Osteoblast (primary cell): ENCODE data around the gene DPP4. TPM values are rescaled to one million over a fixed set of nuclear protein-coding genes. Genes with fewer than 3 reads are reported as not detected.

Source experiments
- DNase-seq: peaks from one replicate; pipeline ENCODE4 v3.0.0; 2011; ENCODE audit warnings: low spot score, mixed read lengths; ENCODE audit not compliant: insufficient read length; ENCODE audit errors: missing footprints
- H2AFZ ChIP-seq: 2 replicates; pipeline ENCODE4 v1.6.0; 2011; ENCODE audit warnings: mild to moderate bottlenecking, low read length
- H3K27ac ChIP-seq: 2 replicates; pipeline ENCODE4 v1.5.1; 2011; ENCODE audit warnings: mild to moderate bottlenecking, low read depth, low read length, moderate library complexity
- H3K27me3 ChIP-seq: 2 replicates; pipeline ENCODE4 v1.6.0; 2012; ENCODE audit warnings: mild to moderate bottlenecking, control low read depth, inconsistent platforms, low read length, moderate library complexity; ENCODE audit not compliant: insufficient read depth
- H3K36me3 ChIP-seq: 2 replicates; pipeline ENCODE4 v1.5.1; 2011; ENCODE audit warnings: mild to moderate bottlenecking, low read length, control low read depth, moderate library complexity; ENCODE audit not compliant: insufficient read depth
- H3K4me1 ChIP-seq: 2 replicates; pipeline ENCODE4 v1.5.1; 2011; ENCODE audit warnings: mild to moderate bottlenecking, low read length, control low read depth, moderate library complexity; ENCODE audit not compliant: insufficient read depth
- H3K4me2 ChIP-seq: 2 replicates; pipeline ENCODE4 v1.6.0; 2011; ENCODE audit warnings: mild to moderate bottlenecking, low read length; ENCODE audit not compliant: insufficient read depth
- H3K4me3 ChIP-seq: fragments of 200-600 bp; sonication (generic); 3 replicates; pipeline ENCODE4 v1.5.1; 2012; ENCODE audit warnings: mild to moderate bottlenecking, low read length, inconsistent platforms; ENCODE audit not compliant: insufficient read depth
- H3K79me2 ChIP-seq: 2 replicates; pipeline ENCODE4 v1.6.0; 2012; ENCODE audit warnings: mild to moderate bottlenecking, low read length, control low read depth, inconsistent platforms; ENCODE audit not compliant: insufficient read depth
- H3K9me3 ChIP-seq: 2 replicates; pipeline ENCODE4 v1.5.1; 2011; ENCODE audit warnings: low read depth, low read length, control low read depth
- H4K20me1 ChIP-seq: 2 replicates; pipeline ENCODE4 v1.6.0; 2012; ENCODE audit warnings: mild to moderate bottlenecking, low read length, control low read depth; ENCODE audit not compliant: insufficient read depth
- CTCF ChIP-seq: IDR thresholded peaks from 2 replicates; pipeline ENCODE4 v1.5.1; 2011; ENCODE audit warnings: mild to moderate bottlenecking, low read depth, low read length, moderate library complexity; ENCODE audit errors: extremely low read depth
- total RNA-seq: library from RNA; depleted of rRNA; stranded (reverse); fragments of >200 nt; gene quantifications from 2 replicates; pipeline ENCODE4 v1.2.3, GENCODE V29; 2012

Gene DPP4
- total RNA-seq, 1 donor: 192 TPM

DNA sequence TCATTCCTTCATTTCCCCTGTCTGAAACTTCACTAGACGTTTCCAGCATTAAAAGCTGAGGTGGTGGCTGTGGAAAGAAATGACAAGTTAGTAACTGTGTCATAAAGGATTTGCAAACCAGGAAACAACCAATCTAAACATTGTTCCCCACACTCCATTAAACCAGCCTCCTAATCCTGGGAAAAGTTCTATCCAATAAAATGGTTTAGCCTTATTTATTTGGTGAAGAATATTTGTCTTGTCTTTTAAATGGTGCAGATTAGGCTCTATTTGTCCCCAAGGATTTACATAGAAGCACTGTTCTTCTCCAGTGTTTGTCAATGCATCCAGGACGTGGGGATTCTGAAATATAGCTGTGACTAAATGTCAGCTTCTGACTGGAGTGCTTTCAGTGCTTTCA, 10.5 kb upstream of the DPP4 start:
- H3K27ac ChIP-seq: peak overlapping the region; percentile 83
- no peak overlapping the region for H3K4me2 ChIP-seq
- DNase-seq: no peak
- no peak overlapping the region for H3K4me3 ChIP-seq
- no peaks in the 10 kb centered on the region for H3K36me3 ChIP-seq
- no peak for TF ChIP-seq CTCF
- H3K79me2 ChIP-seq: no peaks in the 10 kb centered on the region
- no peaks in the 10 kb centered on the region for H4K20me1 ChIP-seq
- no peaks in the 10 kb centered on the region for H3K9me3 ChIP-seq
- peaks cover 45% of the 10 kb centered on the region for H3K4me1 ChIP-seq
- H3K27me3 ChIP-seq: no peaks in the 10 kb centered on the region
- no peak overlapping the region for H2AFZ ChIP-seq

GRCh38 chr2:162082681-162083080, 8.7 kb upstream of the DPP4 start:
- no peak for TF ChIP-seq CTCF
- H3K27ac ChIP-seq: no peak overlapping the region
- H3K27me3 ChIP-seq: no peaks in the 10 kb centered on the region
- H3K79me2 ChIP-seq: no peaks in the 10 kb centered on the region
- no peak overlapping the region for H3K4me3 ChIP-seq
- H4K20me1 ChIP-seq: no peaks in the 10 kb centered on the region
- no peaks in the 10 kb centered on the region for H3K36me3 ChIP-seq
- no peak for DNase-seq
- no peak overlapping the region for H2AFZ ChIP-seq
- no peaks in the 10 kb centered on the region for H3K9me3 ChIP-seq
- peaks cover 38% of the 10 kb centered on the region for H3K4me1 ChIP-seq
- H3K4me2 ChIP-seq: no peak overlapping the region

GRCh38 chr2:162082036-162082435, 8.0 kb upstream of the DPP4 start:
- Histone ChIP-seq H3K27ac (no peak overlapping the region), H3K79me2 (no peaks in the 10 kb centered on the region), H3K4me1 (peaks cover 32% of the 10 kb centered on the region), H3K27me3 (no peaks in the 10 kb centered on the region), H3K9me3 (no peaks in the 10 kb centered on the region), H2AFZ (no peak overlapping the region), H3K4me3 (no peak overlapping the region), H4K20me1 (no peaks in the 10 kb centered on the region), H3K36me3 (no peaks in the 10 kb centered on the region), H3K4me2 (no peak overlapping the region)
- DNase-seq: no peak
- TF ChIP-seq CTCF: no peak

DNA sequence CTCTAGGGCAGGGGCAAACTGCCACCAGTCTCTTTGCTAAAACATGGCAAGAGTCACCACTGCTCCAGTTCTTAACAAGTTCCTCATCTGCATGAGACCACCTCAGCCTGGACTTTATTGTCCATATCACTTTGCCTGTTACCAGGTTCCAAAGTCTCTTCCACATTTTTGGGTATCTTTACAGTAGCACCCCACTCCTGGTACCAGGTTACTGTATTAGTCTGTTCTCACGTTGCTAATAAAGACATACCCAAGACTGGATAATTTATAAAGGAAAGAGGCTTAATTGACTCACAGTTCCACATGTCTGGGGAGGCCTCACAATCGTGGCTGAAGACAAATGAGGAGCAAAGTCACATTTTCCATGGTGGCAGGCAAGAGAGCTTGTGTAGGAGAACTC, 5.5 kb upstream of the DPP4 start:
- no peak overlapping the region for H3K4me2 ChIP-seq
- no peak for TF ChIP-seq CTCF
- no peak overlapping the region for H3K27ac ChIP-seq
- H4K20me1 ChIP-seq: no peaks in the 10 kb centered on the region
- H3K4me1 ChIP-seq: peaks cover 23% of the 10 kb centered on the region
- no peak overlapping the region for H3K4me3 ChIP-seq
- DNase-seq: no peak
- no peaks in the 10 kb centered on the region for H3K27me3 ChIP-seq
- H3K36me3 ChIP-seq: no peaks in the 10 kb centered on the region
- no peaks in the 10 kb centered on the region for H3K9me3 ChIP-seq
- H3K79me2 ChIP-seq: no peaks in the 10 kb centered on the region
- no peak overlapping the region for H2AFZ ChIP-seq
